Uterus (tissue), 2 donors: ENCODE data around the gene SMIM24.

Experiments used
- POLR2A ChIP-seq, 2 donors: fragments of 450-650 bp; IDR thresholded peaks; one replicate each; pipeline ENCODE4 v1.6.1; 2016; ENCODE audit warnings: antibody characterized with exemption in 2 of 2, mild to moderate bottlenecking in 1 of 2, moderate library complexity in 1 of 2
- TF ChIP-seq, protein P1 (sequence below), 4 experiments: fragments of 200-600 bp in 2 of 4; fragments of 450-650 bp in 2 of 4; sonication (generic) in 2 of 4; IDR thresholded peaks; one replicate each; pipeline ENCODE4 v1.5.1; 2016 to 2019; ENCODE audit warnings: antibody characterized with exemption in 4 of 4, mild to moderate bottlenecking in 2 of 4, moderate library complexity in 1 of 4

DNA sequence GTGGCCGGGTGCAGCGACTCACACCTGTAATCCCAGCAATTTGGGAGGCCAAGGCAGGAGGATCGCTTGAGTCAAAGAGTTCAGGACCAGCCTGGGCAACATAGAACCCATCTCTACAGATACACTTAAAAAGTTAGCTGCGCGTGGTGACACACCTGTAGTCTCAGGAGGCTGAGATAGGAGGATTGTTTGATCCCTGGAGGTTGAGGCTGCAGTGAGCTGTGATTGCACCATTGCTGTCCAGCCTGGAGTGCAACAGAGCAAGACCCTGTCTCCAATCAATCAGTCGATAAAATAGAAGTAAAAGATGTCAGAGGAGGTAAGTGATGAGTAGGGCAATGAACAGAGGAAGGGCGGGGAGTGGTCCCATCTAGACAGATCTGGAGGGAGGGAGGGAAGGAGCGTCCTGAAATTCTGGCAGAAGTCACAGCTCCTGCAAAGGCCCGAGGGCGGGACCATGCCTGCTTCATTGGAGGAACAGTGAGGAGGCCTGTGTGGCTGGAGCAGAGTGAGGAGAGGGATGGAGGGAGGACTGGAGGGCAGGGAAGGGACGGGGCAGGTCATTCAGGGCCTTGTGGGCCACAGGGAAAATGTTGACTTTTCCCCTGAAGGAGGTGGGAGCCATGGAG, 9.7 kb downstream of the SMIM24 start:
- TF ChIP-seq, protein P1, sequence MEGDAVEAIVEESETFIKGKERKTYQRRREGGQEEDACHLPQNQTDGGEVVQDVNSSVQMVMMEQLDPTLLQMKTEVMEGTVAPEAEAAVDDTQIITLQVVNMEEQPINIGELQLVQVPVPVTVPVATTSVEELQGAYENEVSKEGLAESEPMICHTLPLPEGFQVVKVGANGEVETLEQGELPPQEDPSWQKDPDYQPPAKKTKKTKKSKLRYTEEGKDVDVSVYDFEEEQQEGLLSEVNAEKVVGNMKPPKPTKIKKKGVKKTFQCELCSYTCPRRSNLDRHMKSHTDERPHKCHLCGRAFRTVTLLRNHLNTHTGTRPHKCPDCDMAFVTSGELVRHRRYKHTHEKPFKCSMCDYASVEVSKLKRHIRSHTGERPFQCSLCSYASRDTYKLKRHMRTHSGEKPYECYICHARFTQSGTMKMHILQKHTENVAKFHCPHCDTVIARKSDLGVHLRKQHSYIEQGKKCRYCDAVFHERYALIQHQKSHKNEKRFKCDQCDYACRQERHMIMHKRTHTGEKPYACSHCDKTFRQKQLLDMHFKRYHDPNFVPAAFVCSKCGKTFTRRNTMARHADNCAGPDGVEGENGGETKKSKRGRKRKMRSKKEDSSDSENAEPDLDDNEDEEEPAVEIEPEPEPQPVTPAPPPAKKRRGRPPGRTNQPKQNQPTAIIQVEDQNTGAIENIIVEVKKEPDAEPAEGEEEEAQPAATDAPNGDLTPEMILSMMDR (IDR thresholded peaks at IDR 0.05): no peak
- no peak for TF ChIP-seq POLR2A (IDR thresholded peaks at IDR 0.05)
